T-cell (primary cell): ENCODE results near the gene BIK. TPM values are rescaled to one million over a fixed set of nuclear protein-coding genes. Genes with fewer than 3 reads are reported as not detected.
A peak's percentile ranks its signal among the peaks of the same experiment; 100 is the strongest.

Experiments
- ATAC-seq, 4 experiments: fragments of 200-7000 bp in 3 of 4; fragments of 150-1000 bp in 1 of 4; cut with Tn5 transposase; replicated peaks in 1 of 4; 1 replicate in 3 of 4; 2 replicates in 1 of 4; pipeline ENCODE4 v1.10.0; 2021; ENCODE audit warnings: moderate library complexity in 3 of 4, mild to moderate bottlenecking in 2 of 4, moderate number of reproducible peaks in 1 of 4
- CTCF ChIA-PET, 2 donors: fragments of 300-600 bp; sonication (Branson Sonifier 250); formaldehyde crosslinking; loops; one replicate each; lab custom pipeline; 2022; ENCODE audit warnings: antibody characterized with exemption in 2 of 2; lab: Charles Lee
- POLR2A ChIA-PET, 2 donors: fragments of 300-600 bp; sonication (Branson Sonifier 250); formaldehyde crosslinking; loops; one replicate each; lab custom pipeline; 2022; ENCODE audit warnings: antibody characterized with exemption in 2 of 2; lab: Charles Lee
- DNase-seq, 35 experiments: peaks; one replicate each; pipeline versions ENCODE4 v3.0.0 to v3.0.0-alpha.2; 2013 to 2023
- H3K27ac ChIP-seq: one replicate; pipeline ENCODE4 v1.5.1; 2013; ENCODE audit warnings: low read length
- H3K27me3 ChIP-seq, 2 experiments: replicated peaks in 1 of 2; 1 replicate in 1 of 2; 2 replicates in 1 of 2; pipeline versions ENCODE4 v1.6.1 to v1.7.0; 2013; ENCODE audit warnings: low read length in 1 of 2, mixed read lengths in 1 of 2; ENCODE audit not compliant: control insufficient read depth in 2 of 2, insufficient read depth in 2 of 2; ENCODE audit errors: extremely low read depth in 1 of 2
- H3K36me3 ChIP-seq, 2 donors: 1 replicate in 1 of 2; 2 replicates in 1 of 2; pipeline versions ENCODE4 v1.6.1 to v1.7.0; 2013; ENCODE audit warnings: low read length in 1 of 2; ENCODE audit not compliant: control insufficient read depth in 2 of 2, insufficient read depth in 1 of 2; ENCODE audit errors: extremely low read depth in 1 of 2
- H3K4me1 ChIP-seq, 2 experiments: 1 replicate in 1 of 2; 2 replicates in 1 of 2; pipeline versions ENCODE4 v1.6.1 to v1.7.0; 2013; ENCODE audit warnings: low read length in 2 of 2, mixed read lengths in 1 of 2; ENCODE audit not compliant: insufficient read depth in 2 of 2, control insufficient read depth in 1 of 2; ENCODE audit errors: extremely low read depth in 1 of 2
- H3K4me3 ChIP-seq, 2 donors: 1 replicate in 1 of 2; 2 replicates in 1 of 2; pipeline versions ENCODE4 v1.5.1 to v1.7.0; 2013; ENCODE audit warnings: mild to moderate bottlenecking in 2 of 2, low read length in 1 of 2, moderate library complexity in 1 of 2; ENCODE audit not compliant: control insufficient read depth in 1 of 2; ENCODE audit errors: extremely low read depth in 1 of 2
- H3K9me3 ChIP-seq: 2 replicates; pipeline ENCODE4 v1.7.0; 2013
- H3K27ac Mint-ChIP-seq, 2 donors: one replicate each; pipeline ENCODE4 v1.8.0; 2020 to 2021; ENCODE audit warnings: mild to moderate bottlenecking in 2 of 2, mixed read lengths in 2 of 2
- H3K27me3 Mint-ChIP-seq, 2 donors: one replicate each; pipeline ENCODE4 v1.8.0; 2021 to 2022; ENCODE audit warnings: mixed read lengths in 2 of 2
- H3K36me3 Mint-ChIP-seq: one replicate; pipeline ENCODE4 v1.8.0; 2021; ENCODE audit warnings: mixed read lengths
- H3K4me1 Mint-ChIP-seq, 3 donors: one replicate each; pipeline ENCODE4 v1.8.0; 2020 to 2022; ENCODE audit warnings: mixed read lengths in 3 of 3, mild to moderate bottlenecking in 1 of 3
- H3K4me3 Mint-ChIP-seq, 3 donors: one replicate each; pipeline ENCODE4 v1.8.0; 2020 to 2022; ENCODE audit warnings: mild to moderate bottlenecking in 3 of 3, mixed read lengths in 3 of 3, moderate library complexity in 3 of 3
- H3K9me3 Mint-ChIP-seq, 3 donors: one replicate each; pipeline ENCODE4 v1.8.0; 2020 to 2022; ENCODE audit warnings: mixed read lengths in 3 of 3
- WGBS: methylation state at CpG from one replicate; pipeline ENCODE4 v1.1.5; 2013; ENCODE audit warnings: missing lambda C conversion rate; ENCODE audit not compliant: insufficient coverage; 5-methylcytosine and 5-hydroxymethylcytosine counted together
- total RNA-seq, 35 experiments: library from RNA in 6 of 35; stranded (reverse) in 6 of 35; fragments of 120-200 nt in 1 of 35; gene quantifications; one replicate each; pipeline versions ENCODE4 v1.2.1 to v1.2.4 and lab custom pipeline; 2013 to 2026

The BIK gene
- total RNA-seq, 5 donors from 2014 or later (not counting 1 experiment from before 2014, with no cell fraction given) = 2.0 to 3.2 (median 2.7) TPM

GRCh38 chr22:43147821-43148220 lies 37.3 kb downstream of the BIK start:
- H3K4me3 Mint-ChIP-seq = peak overlapping the region in 1 of 3 donors; percentile 54

GRCh38 chr22:43148581-43148980 lies 38.0 kb downstream of the BIK start:
- Mint-ChIP-seq H3K27ac (peak overlapping the region in 1 of 2 donors; percentile 61), H3K9me3 (no peaks in the 10 kb centered on the region), H3K4me1 (peaks cover 28 to 35% (median 31%) of the 10 kb centered on the region in 3 donors), H3K36me3 (no peaks in the 10 kb centered on the region), H3K4me3 (no peak overlapping the region), H3K27me3 (no peaks in the 10 kb centered on the region)
- Histone ChIP-seq H3K4me1 (peaks cover 2 to 30% of the 10 kb centered on the region in 2 experiments), H3K4me3 (no peak overlapping the region), H3K9me3 (no peaks in the 10 kb centered on the region), H3K27ac (no peak overlapping the region), H3K36me3 (no peaks in the 10 kb centered on the region), H3K27me3 (peaks cover 0 to 9% of the 10 kb centered on the region in 2 experiments)
- POLR2A ChIA-PET = interaction anchor here in 1 of 2 donors (0.6 kb wide), 1 partner anchor 76 kb away, joined by 4 read pairs; no protein-coding TSS in a partner anchor
- CTCF ChIA-PET = no interaction called here
- ATAC-seq = no peak
- 59% methylated on average over 5 of the region's 6 CpGs for WGBS
- DNase-seq = no peak

More at GRCh38 chr22:43147821-43148220, 37.3 kb downstream of the BIK start:
- Histone ChIP-seq H3K4me1 (peaks cover 2 to 32% of the 10 kb centered on the region in 2 experiments), H3K36me3 (no peaks in the 10 kb centered on the region), H3K27ac (no peak overlapping the region), H3K4me3 (no peak overlapping the region), H3K27me3 (peaks cover 0 to 9% of the 10 kb centered on the region in 2 experiments), H3K9me3 (no peaks in the 10 kb centered on the region)
- ChIA-PET POLR2A (interaction anchor here in 1 of 2 donors (0.6 kb wide), 1 partner anchor 75 kb away, joined by 4 read pairs; no protein-coding TSS in a partner anchor), CTCF (interaction anchor here in 1 of 2 donors (0.8 kb wide), 1 partner anchor 17 kb away, joined by 3 read pairs; no protein-coding TSS in a partner anchor)
- 65% methylated on average over 7 of the region's 8 CpGs for WGBS
- Mint-ChIP-seq H3K36me3 (no peaks in the 10 kb centered on the region), H3K9me3 (no peaks in the 10 kb centered on the region), H3K27me3 (no peaks in the 10 kb centered on the region), H3K27ac (peak overlapping the region; percentile 38 to 86), H3K4me1 (peaks cover 23 to 36% (median 28%) of the 10 kb centered on the region in 3 donors)
- DNase-seq (peak in 1 of 35 experiments; percentile 15), ATAC-seq (no peak)

- POLR2A ChIA-PET = interaction anchor here (0.5 to 0.8 kb wide), 3 partner anchors 37 to 300 kb away, joined by 3 to 15 read pairs (median 4); no protein-coding TSS in a partner anchor
- CTCF ChIA-PET = no interaction called here
- peak overlapping the region; percentile 90 to 93 (median 92) for H3K4me3 Mint-ChIP-seq
- H3K27ac ChIP-seq = peak overlapping the region; percentile 39
- DNase-seq = peak in 1 of 35 experiments; percentile 4
- H3K4me3 ChIP-seq = peak overlapping the region; percentile 64 to 86
- H3K27ac Mint-ChIP-seq = peak overlapping the region; percentile 94 to 96
- no peak for ATAC-seq
- H3K27me3 ChIP-seq = no peaks in the 10 kb centered on the region
- H3K36me3 Mint-ChIP-seq = no peaks in the 10 kb centered on the region
- H3K4me1 Mint-ChIP-seq = peaks cover 25 to 37% (median 31%) of the 10 kb centered on the region in 3 donors
- no peaks in the 10 kb centered on the region for H3K27me3 Mint-ChIP-seq
- no peaks in the 10 kb centered on the region for H3K9me3 Mint-ChIP-seq
- 82% methylated on average over 15 of the region's 15 CpGs for WGBS
- H3K4me1 ChIP-seq = peaks cover 2 to 30% of the 10 kb centered on the region in 2 experiments
- H3K9me3 ChIP-seq = no peaks in the 10 kb centered on the region
- no peaks in the 10 kb centered on the region for H3K36me3 ChIP-seq
These were observed 40.2 kb downstream of the BIK start for GRCh38 chr22:43150731-43151206.

- ChIA-PET POLR2A (interaction anchor here (0.5 to 0.8 kb wide), 3 partner anchors 36 to 301 kb away, joined by 3 to 15 read pairs (median 4); no protein-coding TSS in a partner anchor), CTCF (no interaction called here)
- H3K27me3 Mint-ChIP-seq = no peaks in the 10 kb centered on the region
- H3K4me1 Mint-ChIP-seq = peaks cover 25 to 40% (median 31%) of the 10 kb centered on the region in 3 donors
- H3K4me3 Mint-ChIP-seq = peak within 1 kb of the TSS; percentile 90 to 93 (median 92)
- H3K36me3 Mint-ChIP-seq = no peaks in the 10 kb centered on the region
- peak within 1 kb of the TSS; percentile 64 for H3K27ac ChIP-seq
- peak within 1 kb of the TSS; percentile 64 to 86 for H3K4me3 ChIP-seq
- H3K9me3 Mint-ChIP-seq = no peaks in the 10 kb centered on the region
- peak; percentile 66 to 69 (median 68) for ATAC-seq
- H3K4me1 ChIP-seq = peaks cover 2 to 30% of the 10 kb centered on the region in 2 experiments
- peak in 32 of 35 experiments; percentile 20 to 68 (median 43) for DNase-seq
- no peaks in the 10 kb centered on the region for H3K9me3 ChIP-seq
- WGBS = 2% methylated on average over 62 of the region's 75 CpGs
- no peaks in the 10 kb centered on the region for H3K27me3 ChIP-seq
- H3K36me3 ChIP-seq = no peaks in the 10 kb centered on the region
- peak within 1 kb of the TSS; percentile 94 to 96 for H3K27ac Mint-ChIP-seq
These were observed 40.9 kb downstream of the BIK start, which contains the start of gene TSPO for GRCh38 chr22:43151251-43152002. TSPO (plus strand) TSS chr22:43151559; CDS start chr22:43159239, 7,680 bp downstream.

GRCh38 chr22:43152003-43152356 lies 41.4 kb downstream of the BIK start:
- H3K27ac Mint-ChIP-seq = peak overlapping the region; percentile 86 to 91
- no peaks in the 10 kb centered on the region for H3K27me3 Mint-ChIP-seq
- H3K4me1 Mint-ChIP-seq = peaks cover 25 to 44% (median 29%) of the 10 kb centered on the region in 3 donors
- Histone ChIP-seq H3K4me3 (peak overlapping the region; percentile 64 to 86), H3K27ac (peak overlapping the region; percentile 64), H3K36me3 (no peaks in the 10 kb centered on the region), H3K9me3 (no peaks in the 10 kb centered on the region), H3K27me3 (no peaks in the 10 kb centered on the region), H3K4me1 (peaks cover 2 to 30% of the 10 kb centered on the region in 2 experiments)
- CTCF ChIA-PET = no interaction called here
- 3% methylated on average over 17 of the region's 18 CpGs for WGBS
- DNase-seq (peak in 11 of 35 experiments; percentile 10 to 40 (median 16)), ATAC-seq (peak; percentile 43 to 62 (median 47))
- POLR2A ChIA-PET = no interaction called here
- H3K36me3 Mint-ChIP-seq = no peaks in the 10 kb centered on the region
- H3K9me3 Mint-ChIP-seq = no peaks in the 10 kb centered on the region
- peak overlapping the region; percentile 84 to 93 (median 90) for H3K4me3 Mint-ChIP-seq
